HFF-Myc (cell line): ENCODE measurements around the gene LYZL1.
"Not testable (repeated sequence)": the region's sequence is repeated elsewhere in the genome, so short reads cannot be mapped to it uniquely, and the experiment has no call there.

ENCODE experiments used
- DNase-seq: peaks from one replicate; pipeline ENCODE4 v3.0.0-alpha.2; 2011; ENCODE audit warnings: low read depth; ENCODE audit errors: extremely low read depth
- H3K4me3 ChIP-seq: replicated peaks from 2 replicates; pipeline ENCODE4 v1.5.1; 2011; ENCODE audit warnings: low read depth, mild to moderate bottlenecking, control low read depth, low read length
- TF ChIP-seq, protein P1 (sequence below): IDR thresholded peaks from 2 replicates; pipeline ENCODE4 v1.5.1; 2012; ENCODE audit warnings: mild to moderate bottlenecking, low read depth, low read length, control low read depth; ENCODE audit errors: missing control alignments

Gene LYZL1

DNA sequence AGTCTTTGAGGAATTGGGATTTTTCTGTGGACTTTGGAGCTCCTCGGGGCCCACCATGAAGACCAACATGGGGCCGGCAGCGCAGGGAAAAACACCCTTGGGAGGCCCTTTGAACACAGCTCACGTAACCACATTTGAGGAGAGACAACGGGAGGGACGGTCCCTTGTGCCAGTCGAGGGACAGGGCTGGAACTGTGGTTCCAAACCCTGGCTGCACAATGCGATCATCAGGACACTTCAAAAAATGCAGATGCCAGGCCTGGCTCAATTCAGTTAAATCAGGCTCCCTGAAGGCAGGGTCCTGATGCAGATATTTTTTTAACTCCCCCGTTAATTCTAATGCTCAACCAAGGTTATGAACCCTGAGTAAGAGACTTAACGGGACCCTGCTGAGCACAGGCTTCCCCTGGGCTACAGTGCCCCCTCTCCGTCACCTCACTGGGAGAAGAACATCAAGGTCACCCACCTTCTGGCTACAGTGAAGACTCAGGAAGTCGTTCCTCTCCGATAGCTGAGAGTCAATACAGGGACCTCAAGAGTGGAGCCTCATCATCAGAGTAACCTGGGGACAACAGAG is 30.4 kb downstream of the LYZL1 start:
- DNase-seq = no peak
- no peak overlapping the region for H3K4me3 ChIP-seq
- TF ChIP-seq, protein P1, sequence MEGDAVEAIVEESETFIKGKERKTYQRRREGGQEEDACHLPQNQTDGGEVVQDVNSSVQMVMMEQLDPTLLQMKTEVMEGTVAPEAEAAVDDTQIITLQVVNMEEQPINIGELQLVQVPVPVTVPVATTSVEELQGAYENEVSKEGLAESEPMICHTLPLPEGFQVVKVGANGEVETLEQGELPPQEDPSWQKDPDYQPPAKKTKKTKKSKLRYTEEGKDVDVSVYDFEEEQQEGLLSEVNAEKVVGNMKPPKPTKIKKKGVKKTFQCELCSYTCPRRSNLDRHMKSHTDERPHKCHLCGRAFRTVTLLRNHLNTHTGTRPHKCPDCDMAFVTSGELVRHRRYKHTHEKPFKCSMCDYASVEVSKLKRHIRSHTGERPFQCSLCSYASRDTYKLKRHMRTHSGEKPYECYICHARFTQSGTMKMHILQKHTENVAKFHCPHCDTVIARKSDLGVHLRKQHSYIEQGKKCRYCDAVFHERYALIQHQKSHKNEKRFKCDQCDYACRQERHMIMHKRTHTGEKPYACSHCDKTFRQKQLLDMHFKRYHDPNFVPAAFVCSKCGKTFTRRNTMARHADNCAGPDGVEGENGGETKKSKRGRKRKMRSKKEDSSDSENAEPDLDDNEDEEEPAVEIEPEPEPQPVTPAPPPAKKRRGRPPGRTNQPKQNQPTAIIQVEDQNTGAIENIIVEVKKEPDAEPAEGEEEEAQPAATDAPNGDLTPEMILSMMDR = no peak

DNA sequence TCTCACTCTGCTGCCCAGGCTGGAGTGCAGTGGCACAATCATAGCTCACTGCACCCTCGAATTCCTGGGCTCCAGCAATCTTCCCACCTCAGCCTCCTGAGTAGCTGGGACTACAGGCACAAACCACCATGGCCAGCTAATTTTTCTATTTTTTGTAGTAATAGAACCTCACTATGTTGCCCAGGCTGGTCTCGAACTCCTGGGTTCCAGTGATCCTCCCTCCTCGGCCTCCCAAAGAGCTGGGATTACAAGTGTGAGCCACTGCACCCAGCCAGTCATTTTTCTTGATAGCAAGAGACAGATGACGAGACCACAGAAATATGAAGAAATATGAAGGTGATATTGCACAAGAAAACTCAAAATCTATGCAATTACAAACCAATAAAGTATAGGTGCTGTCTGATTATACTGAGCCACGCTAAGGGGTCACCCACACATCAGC is 31.8 kb downstream of the LYZL1 start:
- DNase-seq, H3K4me3 ChIP-seq: not testable (repeated sequence)

DNA sequence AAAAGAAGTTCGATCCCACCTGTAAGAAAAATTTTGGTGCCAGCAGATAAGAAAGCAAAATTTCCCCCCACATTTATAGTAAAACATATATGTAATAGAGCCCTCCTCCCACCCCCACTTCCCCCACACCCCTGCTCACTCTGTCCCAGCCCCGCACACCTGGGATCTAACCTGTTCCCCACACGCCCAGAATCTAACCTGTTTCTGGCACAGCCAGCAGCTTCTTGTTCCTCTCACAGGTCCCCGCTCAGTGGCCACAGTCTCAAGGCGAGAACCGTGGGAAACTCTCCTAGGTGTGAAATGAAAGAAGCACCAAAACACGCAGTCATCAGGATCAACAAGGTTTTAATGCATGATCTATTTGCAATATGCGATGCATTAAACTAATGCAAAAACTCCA is 32.8 kb downstream of the LYZL1 start:
- TF ChIP-seq, protein P1 = no peak
- no peak overlapping the region for H3K4me3 ChIP-seq
- no peak for DNase-seq

DNA sequence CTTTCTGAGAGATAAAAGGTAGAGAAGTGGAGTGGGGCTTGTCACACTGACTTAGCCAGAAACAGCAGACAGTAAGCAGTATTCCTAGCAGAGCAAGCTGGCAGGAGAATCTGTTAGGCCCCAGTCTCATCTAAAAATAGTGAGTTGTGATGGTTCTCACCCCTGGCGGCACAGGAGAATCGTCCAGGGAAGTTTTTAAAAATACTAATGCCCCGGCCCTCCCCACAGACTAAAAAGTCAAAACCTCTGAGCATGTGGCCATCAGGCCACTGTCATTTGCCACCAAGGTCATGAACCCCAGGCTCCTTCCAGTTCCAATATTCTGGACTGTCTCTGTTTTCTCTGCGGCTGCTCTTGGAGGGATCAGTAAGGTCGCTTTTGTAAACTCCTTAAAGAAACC is 34.0 kb downstream of the LYZL1 start:
- no peak for DNase-seq
- no peak overlapping the region for H3K4me3 ChIP-seq
- TF ChIP-seq, protein P1 = no peak

DNA sequence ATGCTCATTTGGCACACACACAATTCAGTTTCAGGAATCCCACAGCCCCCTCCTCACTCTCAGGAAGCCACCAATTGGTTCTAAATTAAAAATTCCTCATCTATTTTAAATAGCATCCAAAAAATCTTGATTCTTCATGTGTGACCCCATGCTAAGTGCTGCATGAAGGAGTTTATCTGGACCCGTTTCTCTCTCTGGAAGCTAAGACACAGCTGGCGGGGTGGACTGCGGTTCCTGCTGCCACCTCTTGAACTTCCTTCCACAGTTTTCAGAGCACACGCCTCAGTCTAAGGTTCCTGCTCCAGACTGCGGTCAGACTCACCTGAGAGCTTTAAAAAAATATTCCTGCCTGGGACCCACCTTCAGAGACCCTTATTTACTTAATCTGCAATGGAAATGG is 34.5 kb downstream of the LYZL1 start:
- TF ChIP-seq, protein P1 = no peak
- no peak overlapping the region for H3K4me3 ChIP-seq
- no peak for DNase-seq

DNA sequence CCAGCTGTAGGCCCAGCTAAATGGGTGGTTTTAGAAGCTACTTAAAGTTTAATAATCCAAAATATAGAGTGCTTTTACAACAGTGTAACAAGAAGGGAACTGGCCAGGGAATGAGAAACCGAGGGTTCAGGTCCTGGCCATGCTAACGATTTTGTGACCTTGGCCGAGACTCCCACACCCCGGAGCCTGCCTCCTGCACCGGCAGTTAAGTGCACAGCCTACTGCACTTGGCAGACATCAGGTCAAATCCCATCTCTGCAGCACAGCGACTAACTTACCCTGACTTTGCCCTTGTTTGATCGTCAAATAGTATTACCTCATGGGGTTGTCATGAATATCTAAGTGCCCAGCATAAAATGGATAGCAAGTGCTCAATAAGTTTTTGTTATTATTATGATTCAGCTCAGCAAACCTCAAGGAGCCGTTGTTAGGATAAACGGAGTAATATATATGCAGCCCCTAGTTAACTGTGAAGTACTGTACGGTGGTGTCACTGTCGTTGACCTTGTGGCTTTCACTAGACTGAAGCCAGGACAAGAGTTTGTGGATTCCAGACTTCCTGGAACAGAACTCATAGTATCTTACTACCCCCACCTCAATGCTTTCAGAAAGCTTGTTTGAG is 35.5 kb downstream of the LYZL1 start:
- TF ChIP-seq, protein P1 = no peak
- no peak for DNase-seq
- no peak overlapping the region for H3K4me3 ChIP-seq

DNA sequence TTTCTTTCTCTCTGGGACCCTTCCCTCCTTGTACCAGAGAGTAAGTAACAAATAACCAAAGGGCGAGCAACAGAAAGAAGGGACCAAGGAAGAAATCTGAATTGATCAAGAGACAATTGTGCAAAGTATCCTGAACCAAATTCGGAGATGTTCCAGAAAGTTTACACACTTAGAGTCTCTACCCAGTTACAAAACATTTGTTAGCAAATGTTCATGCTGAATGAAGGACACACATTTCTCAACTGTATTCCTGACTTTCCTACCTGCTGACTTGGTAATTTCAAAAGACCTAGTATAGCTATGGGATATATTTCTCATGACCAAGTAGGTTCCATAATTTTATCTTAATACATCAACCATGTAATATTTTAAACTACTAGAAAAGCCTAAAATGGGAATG is 37.4 kb downstream of the LYZL1 start:
- no peak for DNase-seq
- TF ChIP-seq, protein P1 = no peak

More for the DNA sequence above, 37.4 kb downstream of the LYZL1 start:
- H3K4me3 ChIP-seq = no peak overlapping the region
